NCI-H510A (cell line): ENCODE measurements around the gene ZNF548.
"Not testable (repeated sequence)": the region's sequence is repeated elsewhere in the genome, so short reads cannot be mapped to it uniquely, and the experiment has no call there.

Experiments used
- DNase-seq: peaks from one replicate; lab custom pipeline; 2025; lab: John Stamatoyannopoulos, UW

The ZNF548 gene

GRCh38 chr19:57389730-57390598 lies at the start of gene ZNF548:
Gene ZNF548 (plus strand): TSS chr19:57389854. CDS start chr19:57390100, 246 bp downstream.
- peak; percentile 96 for DNase-seq

- no peak for DNase-seq
Observed at GRCh38 chr19:57342582-57342981, 47.1 kb upstream of the ZNF548 start.

- no peak for DNase-seq
Observed at GRCh38 chr19:57348136-57348535, 41.5 kb upstream of the ZNF548 start.

GRCh38 chr19:57350877-57351805 lies 38.5 kb upstream of the ZNF548 start, which contains the start of gene ZNF304:
Gene ZNF304 (plus strand): TSS chr19:57351271. CDS start chr19:57351665, 394 bp downstream.
- DNase-seq, result peak; percentile 79

GRCh38 chr19:57351867-57352266 lies 37.8 kb upstream of the ZNF548 start:
- no peak for DNase-seq

GRCh38 chr19:57355916-57356315 lies 33.7 kb upstream of the ZNF548 start:
- DNase-seq, result no peak

- no peak for DNase-seq
Observed at GRCh38 chr19:57357406-57357805, 32.2 kb upstream of the ZNF548 start.

GRCh38 chr19:57359300-57359699 lies 30.4 kb upstream of the ZNF548 start:
- no peak for DNase-seq

GRCh38 chr19:57362419-57362818 lies 27.2 kb upstream of the ZNF548 start:
- DNase-seq, result no peak

GRCh38 chr19:57362997-57363687 lies 26.5 kb upstream of the ZNF548 start, which contains the start of the genes TRAPPC2B and ZNF547:
Gene TRAPPC2B (plus strand): TSS chr19:57363551. CDS start chr19:57364834, 1,283 bp downstream.
Gene ZNF547 (plus strand): TSS chr19:57363551. CDS start chr19:57368556, 5,005 bp downstream.
- DNase-seq, result peak; percentile 96

GRCh38 chr19:57363688-57364181 lies 25.9 kb upstream of the ZNF548 start:
- no peak for DNase-seq

- DNase-seq, result no peak
Observed at GRCh38 chr19:57366776-57367175, 22.9 kb upstream of the ZNF548 start.

GRCh38 chr19:57374179-57374578 lies 15.5 kb upstream of the ZNF548 start:
- no peak for DNase-seq

- DNase-seq, result not testable (repeated sequence)
Observed at GRCh38 chr19:57374647-57375046, 15.0 kb upstream of the ZNF548 start.

- no peak for DNase-seq
Observed at GRCh38 chr19:57376151-57376550, 13.5 kb upstream of the ZNF548 start.

GRCh38 chr19:57377498-57378146 lies 12.0 kb upstream of the ZNF548 start:
- no peak for DNase-seq

GRCh38 chr19:57380923-57381322 lies 8.7 kb upstream of the ZNF548 start:
- DNase-seq, result no peak

GRCh38 chr19:57382806-57383488 lies 6.7 kb upstream of the ZNF548 start:
- no peak for DNase-seq

- no peak for DNase-seq
Observed at GRCh38 chr19:57389194-57389729, 392 bp upstream of the ZNF548 start.

GRCh38 chr19:57395710-57396109 lies 6.1 kb downstream of the ZNF548 start:
- DNase-seq, result no peak
